Heart right ventricle (tissue), 16 donors: ENCODE results near the gene ZNF609. TPM values are rescaled to one million over a fixed set of nuclear protein-coding genes. Genes with fewer than 3 reads are reported as not detected.

Source experiments
- ATAC-seq, 8 donors: fragments of 200-7000 bp; cut with Tn5 transposase; one replicate each; pipeline ENCODE4 v1.9.1; 2020; ENCODE audit warnings: mild to moderate bottlenecking in 8 of 8, moderate library complexity in 8 of 8, moderate number of reproducible peaks in 1 of 8
- DNase-seq, 2 donors: peaks; one replicate each; pipeline ENCODE4 v3.0.0-alpha.2; 2020
- H3K27ac ChIP-seq, 10 donors: fragments of 200-600 bp; sonication (generic) in 2 of 10; one replicate each; pipeline versions ENCODE4 v1.5.0 to v1.8.0; 2020 to 2022; ENCODE audit warnings: mild to moderate bottlenecking in 3 of 10
- H3K27me3 ChIP-seq, 7 donors: fragments of 200-600 bp; one replicate each; pipeline ENCODE4 v1.8.0; 2021 to 2022; ENCODE audit warnings: mild to moderate bottlenecking in 2 of 7
- H3K36me3 ChIP-seq, 9 donors: fragments of 200-600 bp; sonication (generic) in 1 of 9; one replicate each; pipeline versions ENCODE4 v1.5.0 to v1.8.0; 2020 to 2022; ENCODE audit warnings: mild to moderate bottlenecking in 2 of 9
- H3K4me1 ChIP-seq, 9 donors: fragments of 200-600 bp; sonication (generic) in 1 of 9; one replicate each; pipeline versions ENCODE4 v1.5.0 to v1.8.0; 2020 to 2022; ENCODE audit warnings: mild to moderate bottlenecking in 4 of 9
- H3K4me3 ChIP-seq, 10 donors: fragments of 200-600 bp; sonication (generic) in 2 of 10; one replicate each; pipeline versions ENCODE4 v1.5.0 to v1.8.0; 2020 to 2022; ENCODE audit warnings: mild to moderate bottlenecking in 7 of 10, moderate library complexity in 2 of 10
- H3K9me3 ChIP-seq, 11 donors: fragments of 200-600 bp in 10 of 11; sonication (generic) in 2 of 11; one replicate each; pipeline versions ENCODE4 v1.5.0 to v1.8.0; 2013 to 2022; ENCODE audit warnings: mild to moderate bottlenecking in 2 of 11, control low read depth in 1 of 11, moderate library complexity in 1 of 11
- WGBS, 2 donors: extraction: QIAGEN DNeasy Blood & Tissue Kit; methylation state at CpG; one replicate each; pipeline ENCODE4 v1.1.7; 2013; ENCODE audit warnings: inconsistent platforms in 1 of 2; 5-methylcytosine and 5-hydroxymethylcytosine counted together
- intact Hi-C, 10 donors: fragments of 100-400 bp; cut with DNase I; formaldehyde crosslinking; loops; one replicate each; pipeline versions ENCODE4 v1.11.1 to v1.14.2; 2022
- polyA plus RNA-seq, 2 donors: library from polyadenylated mRNA; stranded (reverse); fragments of 200-250 nt; gene quantifications; one replicate each; pipeline ENCODE4 v1.2.3, GENCODE V29; 2013
- total RNA-seq, 10 donors: library from RNA; stranded (reverse); fragmentation: NEBNext Ultra II Directional in 3 of 10; extraction: Animal tissue kit (Norgen Biotek cat#: 25700) in 3 of 10; gene quantifications; one replicate each; pipeline versions ENCODE4 v1.2.1 to v1.2.4, GENCODE V29; 2021 to 2023
- TF ChIP-seq, protein P1 (sequence below), 9 donors: fragments of 200-600 bp; sonication (generic) in 2 of 9; IDR thresholded peaks; one replicate each; pipeline versions ENCODE4 v1.5.0 to v1.8.0; 2021 to 2022; ENCODE audit warnings: antibody characterized with exemption in 9 of 9, mild to moderate bottlenecking in 5 of 9, moderate library complexity in 1 of 9
- donor health status: Arrhythmogenic right ventricular cardiomyopathy.
- donor health status: ischemic (EF 13 %, LVEDD 7.1; RV severe dilation, severe dysfunction).
- donor health status: healthy with polysubstance abuse.
- donor health status: DM: no; HTN: yes; CAD: no.
- donor health status: DM: no; HTN: no; CAD: no.
- donor health status: ischemic (EF 25% LVEDD 6.9; RV normal size, moderate dysfunction).
- donor health status: ischemic (EF 25% LVEDD 5.7; RV mildly dilated, moderate dysfunction).
- donor health status: healthy.
- donor health status: DM: yes; HTN: yes; CAD: no.
- donor health status: Ischemic cardiomyopathy.
- donor health status: ischemic (EF 35%, LVEDD 5.7; RV mildly dilated, moderate dysfunction).
- donor health status: nonischemic (EF 11% LVEDD 7.7; RV severe dilation, severe dysfunction).
- donor health status: DM: yes; HTN: yes; CAD: no.
- donor health status: PGD.
- donor health status: ischemic (EF 29% LVEDD 5.4; RV normal size, mild dysfunction).
- donor health status: nonischemic (EF 23%, LVEDD 6.1; RV moderate dilation, normal function).

The ZNF609 gene
- total and polyA plus RNA-seq, 12 donors = 4.0 to 19.2 (median 15.8) TPM

GRCh38 chr15:64558460-64559179 lies 98.2 kb downstream of the ZNF609 start:
- TF ChIP-seq, protein P1, sequence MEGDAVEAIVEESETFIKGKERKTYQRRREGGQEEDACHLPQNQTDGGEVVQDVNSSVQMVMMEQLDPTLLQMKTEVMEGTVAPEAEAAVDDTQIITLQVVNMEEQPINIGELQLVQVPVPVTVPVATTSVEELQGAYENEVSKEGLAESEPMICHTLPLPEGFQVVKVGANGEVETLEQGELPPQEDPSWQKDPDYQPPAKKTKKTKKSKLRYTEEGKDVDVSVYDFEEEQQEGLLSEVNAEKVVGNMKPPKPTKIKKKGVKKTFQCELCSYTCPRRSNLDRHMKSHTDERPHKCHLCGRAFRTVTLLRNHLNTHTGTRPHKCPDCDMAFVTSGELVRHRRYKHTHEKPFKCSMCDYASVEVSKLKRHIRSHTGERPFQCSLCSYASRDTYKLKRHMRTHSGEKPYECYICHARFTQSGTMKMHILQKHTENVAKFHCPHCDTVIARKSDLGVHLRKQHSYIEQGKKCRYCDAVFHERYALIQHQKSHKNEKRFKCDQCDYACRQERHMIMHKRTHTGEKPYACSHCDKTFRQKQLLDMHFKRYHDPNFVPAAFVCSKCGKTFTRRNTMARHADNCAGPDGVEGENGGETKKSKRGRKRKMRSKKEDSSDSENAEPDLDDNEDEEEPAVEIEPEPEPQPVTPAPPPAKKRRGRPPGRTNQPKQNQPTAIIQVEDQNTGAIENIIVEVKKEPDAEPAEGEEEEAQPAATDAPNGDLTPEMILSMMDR (IDR thresholded peaks at IDR 0.05) = no peak
- H3K27me3 ChIP-seq = no peaks in the 10 kb centered on the region

GRCh38 chr15:64559243-64559642 lies 98.9 kb downstream of the ZNF609 start:
- Histone ChIP-seq H3K4me3 (no peak overlapping the region), H3K27ac (no peak overlapping the region), H3K36me3 (no peaks in the 10 kb centered on the region), H3K4me1 (peaks cover 0 to 28% (median 16%) of the 10 kb centered on the region in 9 donors), H3K9me3 (no peaks in the 10 kb centered on the region), H3K27me3 (no peaks in the 10 kb centered on the region)
- WGBS, 2 donors = 92 to 98% methylated on average over 2 of the region's 2 CpGs
- TF ChIP-seq, protein P1 (IDR thresholded peaks at IDR 0.05) = no peak
- DNase-seq (no peak), ATAC-seq (no peak)
- intact Hi-C loops = no loop called here

More at GRCh38 chr15:64558460-64559179, 98.2 kb downstream of the ZNF609 start:
- H3K4me1 ChIP-seq = peaks cover 0 to 28% (median 15%) of the 10 kb centered on the region in 9 donors
- DNase-seq (no peak), ATAC-seq (no peak)
- H3K4me3 ChIP-seq = no peak overlapping the region
- H3K9me3 ChIP-seq = no peaks in the 10 kb centered on the region
- intact Hi-C loops = no loop called here
- H3K36me3 ChIP-seq = no peaks in the 10 kb centered on the region
- no peak overlapping the region for H3K27ac ChIP-seq

DNA sequence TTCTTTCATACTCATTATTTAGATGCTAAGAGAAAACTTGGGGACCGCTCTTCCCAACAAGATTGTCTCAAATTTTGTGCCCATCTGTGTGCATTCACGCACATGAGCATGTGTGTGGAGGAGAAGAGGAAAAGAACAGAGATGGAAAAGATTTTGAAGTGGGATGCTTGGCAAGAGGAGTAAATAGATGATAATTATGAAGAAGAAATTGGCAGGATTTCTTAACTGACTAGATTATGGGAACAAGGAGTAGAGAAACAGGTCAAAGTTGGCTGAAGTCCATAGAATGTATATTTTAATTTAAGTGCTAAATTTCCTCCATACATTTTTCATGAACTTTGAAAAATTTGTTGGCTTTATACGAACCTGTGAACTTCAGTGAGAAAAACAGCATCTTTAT lies 100.1 kb downstream of the ZNF609 start:
- Histone ChIP-seq H3K27me3 (no peaks in the 10 kb centered on the region), H3K4me3 (no peak overlapping the region), H3K27ac (no peak overlapping the region), H3K9me3 (no peaks in the 10 kb centered on the region), H3K4me1 (peaks cover 0 to 28% (median 14%) of the 10 kb centered on the region in 9 donors), H3K36me3 (no peaks in the 10 kb centered on the region)
- intact Hi-C loops = no loop called here
- TF ChIP-seq, protein P1 (IDR thresholded peaks at IDR 0.05) = no peak
- 95 to 99% methylated on average over 3 of the region's 3 CpGs for WGBS, 2 donors
- DNase-seq (no peak), ATAC-seq (no peak)

DNA sequence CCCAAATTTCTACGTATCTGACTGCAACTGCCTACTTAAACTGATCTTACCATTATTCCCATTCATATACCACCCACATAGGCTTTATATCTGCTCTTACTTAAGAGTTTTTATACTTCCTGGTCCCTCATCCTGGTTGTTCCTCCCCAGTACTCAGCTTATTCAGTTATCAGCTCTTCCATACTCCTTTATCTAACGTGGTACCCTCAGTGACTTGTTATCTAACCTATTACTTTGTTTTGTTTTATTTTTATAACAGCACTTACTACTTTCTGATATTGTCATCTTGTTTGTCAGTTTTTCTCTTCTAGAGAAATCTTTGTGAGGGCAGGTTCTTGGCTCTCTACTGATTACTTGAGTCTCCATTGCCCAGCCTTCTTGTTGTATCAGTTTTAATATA lies 100.6 kb downstream of the ZNF609 start:
- H3K4me1 ChIP-seq = peaks cover 0 to 28% (median 14%) of the 10 kb centered on the region in 9 donors
- WGBS, 2 donors = 61 to 70% methylated on average over 2 of the region's 2 CpGs
- H3K27me3 ChIP-seq = no peaks in the 10 kb centered on the region
- TF ChIP-seq, protein P1 (IDR thresholded peaks at IDR 0.05) = no peak
- intact Hi-C loops = no loop called here
- H3K27ac ChIP-seq = no peak overlapping the region
- ATAC-seq (no peak), DNase-seq (no peak)
- H3K36me3 ChIP-seq = no peaks in the 10 kb centered on the region
- no peak overlapping the region for H3K4me3 ChIP-seq
- no peaks in the 10 kb centered on the region for H3K9me3 ChIP-seq
